ENCODE results near the gene MARK3. TPM values are rescaled to one million over a fixed set of nuclear protein-coding genes. Genes with fewer than 3 reads are reported as not detected.

Gene MARK3
- total and polyA plus RNA-seq, 2 of the 13 experiments (the other 11 are each of a cell fraction or from before 2014, with no cell fraction given) = 47.7 to 56.6 TPM

GRCh38 chr14:103501041-103501870, 116.0 kb downstream of the MARK3 start (continued):
- TF ChIP-seq ZNF20 (CRISPR knock-in tag; IDR thresholded peaks at IDR 0.05) = no peak
- TF ChIP-seq ZNF513 (CRISPR knock-in tag; conservative IDR thresholded peaks at IDR 0.05) = no peak
- TF ChIP-seq JUNB (CRISPR knock-in tag; IDR thresholded peaks at IDR 0.05; ENCODE audit: borderline replicate concordance) = no peak
- no peak for TF ChIP-seq PRPF4 (IDR thresholded peaks at IDR 0.05; ENCODE audit: low read depth, low read length, poor library complexity, severe bottlenecking)
- no peak for TF ChIP-seq KAT7 (CRISPR knock-in tag; IDR thresholded peaks at IDR 0.05; ENCODE audit: borderline replicate concordance)
- TF ChIP-seq ZNF772 (CRISPR knock-in tag; IDR thresholded peaks at IDR 0.05) = no peak
- no peak for TF ChIP-seq ATF7-NPFF (CRISPR knock-in tag; IDR thresholded peaks at IDR 0.05; ENCODE audit: low read depth)

GRCh38 chr14:103501921-103502669, 116.9 kb downstream of the MARK3 start:
- Histone ChIP-seq H3K4me1 (ENCODE audit: insufficient read depth, low read length) (peaks cover 8% of the 10 kb centered on the region), H3K79me2 (ENCODE audit: insufficient read depth, low read length) (no peaks in the 10 kb centered on the region), H3K36me3 (replicated peaks in 1 of 2; ENCODE audit: control insufficient read depth in 1 of 2, insufficient read depth in 2 of 2, low read length in 2 of 2) (peaks cover 22 to 55% of the 10 kb centered on the region in 2 experiments), H2AFZ (ENCODE audit: low read length) (no peak overlapping the region), H4K20me1 (ENCODE audit: insufficient read depth, low read length) (no peaks in the 10 kb centered on the region), H3K4me2 (ENCODE audit: low read depth, low read length) (no peak overlapping the region), H3K9me3 (ENCODE audit: low read length) (no peaks in the 10 kb centered on the region), H3K9ac (ENCODE audit: insufficient read depth, low read depth, low read length) (no peak overlapping the region), H3K27ac (ENCODE audit: extremely low read length, insufficient read depth, low read length) (no peak overlapping the region), H3K27me3 (ENCODE audit: control insufficient read depth in 1 of 2, insufficient read depth in 2 of 2, low read length in 2 of 2) (no peaks in the 10 kb centered on the region), H3K4me3 (replicated peaks in 1 of 3; ENCODE audit: insufficient read depth in 1 of 3, low read depth in 2 of 3, low read length in 3 of 3) (no peak overlapping the region)
- intact Hi-C loops (cut with micrococcal nuclease; ENCODE audit: unreplicated experiment) (loop anchor here (5.0 kb wide), 1 partner anchor 1195 kb away; the partner anchor contains the start of gene MOK), in situ Hi-C loops (cut with HindIII; ENCODE audit: extremely low pct_ligation_motif_present, low pct_unique_long_range_greater_than_20kb) (loop anchor here (5.0 kb wide), 1 partner anchor 45 kb away; no protein-coding TSS in a partner anchor)
- FAIRE-seq (no peak), ATAC-seq (no peak), DNase-seq (ENCODE audit: low spot score) (no peak)
- ChIA-PET POLR2A (no interaction called here), CTCF (ENCODE audit: low intra/inter-chr PET ratio, low total read pairs) (interaction anchor here (0.8 kb wide), 1 partner anchor 48 kb away, joined by 3 read pairs; no protein-coding TSS in a partner anchor)
- WGBS (ENCODE audit: low lambda C conversion rate) = 93% methylated on average over 5 of the region's 9 CpGs
- no peak for TF ChIP-seq ZSCAN22 (CRISPR knock-in tag; IDR thresholded peaks at IDR 0.05)
- no TSS peak for BruUV-seq (replicated peaks)
